Urinary bladder (tissue), 4 donors: ENCODE measurements around the gene PSMC6. TPM values are rescaled to one million over a fixed set of nuclear protein-coding genes. Genes with fewer than 3 reads are reported as not detected.
"Not testable (repeated sequence)": the region's sequence is repeated elsewhere in the genome, so short reads cannot be mapped to it uniquely, and the experiment has no call there.

Experiments used
- DNase-seq: peaks from one replicate; pipeline ENCODE4 v3.0.0-alpha.2; 2015; ENCODE audit errors: extremely low spot score
- H3K27ac ChIP-seq: one replicate; pipeline ENCODE4 v1.5.1; 2013; ENCODE audit warnings: low read depth, mild to moderate bottlenecking, moderate library complexity
- H3K36me3 ChIP-seq: one replicate; pipeline ENCODE4 v1.6.1; 2013; ENCODE audit warnings: mild to moderate bottlenecking, moderate library complexity; ENCODE audit not compliant: insufficient read depth
- H3K4me1 ChIP-seq: one replicate; pipeline ENCODE4 v1.6.1; 2013; ENCODE audit warnings: mild to moderate bottlenecking, moderate library complexity; ENCODE audit not compliant: insufficient read depth
- H3K4me3 ChIP-seq: one replicate; pipeline ENCODE4 v1.5.1; 2013; ENCODE audit warnings: low read depth, low read length
- WGBS: extraction: QIAGEN DNeasy Blood & Tissue Kit; methylation state at CpG from one replicate; pipeline ENCODE4 v1.1.7; 2013; 5-methylcytosine and 5-hydroxymethylcytosine counted together
- polyA plus RNA-seq: library from polyadenylated mRNA; stranded (reverse); fragments of 200-250 nt; gene quantifications from one replicate; pipeline ENCODE4 v1.2.3, GENCODE V29; 2013
- total RNA-seq: library from RNA; depleted of rRNA; stranded (reverse); fragments of >200 nt; gene quantifications from one replicate; pipeline ENCODE4 v1.2.3, GENCODE V29; 2014
- donor health status: healthy with polysubstance abuse.
- donor health status: healthy.

PSMC6 gene
- total and polyA plus RNA-seq, 2 donors = 69.6 to 163 TPM

- H3K4me3 ChIP-seq = peak within 1 kb of the TSS; percentile 95
- DNase-seq = peak; percentile 76
- WGBS = under 1% methylated on average over 78 of the region's 78 CpGs
- H3K36me3 ChIP-seq = no peaks in the 10 kb centered on the region
- no peaks in the 10 kb centered on the region for H3K4me1 ChIP-seq
- H3K27ac ChIP-seq = peak within 1 kb of the TSS; percentile 99
These were observed 11.4 kb upstream of the PSMC6 start, which contains the start of gene ERO1A for GRCh38 chr14:52695481-52696091. TSS of gene ERO1A (minus strand) at chr14:52695558. CDS start at chr14:52695481, 77 bp downstream.

- H3K4me3 ChIP-seq = no peak overlapping the region
- 29% methylated on average over 2 of the region's 2 CpGs for WGBS
- H3K27ac ChIP-seq = peak overlapping the region; percentile 10
- no peaks in the 10 kb centered on the region for H3K36me3 ChIP-seq
- no peak for DNase-seq
- no peaks in the 10 kb centered on the region for H3K4me1 ChIP-seq
These were observed 6.3 kb upstream of the PSMC6 start for GRCh38 chr14:52700701-52701172.

- no peaks in the 10 kb centered on the region for H3K36me3 ChIP-seq
- WGBS = 68% methylated on average over 3 of the region's 3 CpGs
- no peaks in the 10 kb centered on the region for H3K4me1 ChIP-seq
- no peak overlapping the region for H3K4me3 ChIP-seq
- H3K27ac ChIP-seq = no peak overlapping the region
- no peak for DNase-seq
These were observed 5.8 kb upstream of the PSMC6 start for GRCh38 chr14:52701223-52701622.

- H3K27ac ChIP-seq = no peak overlapping the region
- DNase-seq = no peak
- H3K36me3 ChIP-seq = no peaks in the 10 kb centered on the region
- 66% methylated on average over 3 of the region's 3 CpGs for whole genome bisulfite sequencing
- H3K4me3 ChIP-seq = no peak overlapping the region
- H3K4me1 ChIP-seq = no peaks in the 10 kb centered on the region
These were observed 3.8 kb upstream of the PSMC6 start for GRCh38 chr14:52703225-52703624.

GRCh38 chr14:52703664-52704063 lies 3.3 kb upstream of the PSMC6 start:
- Histone ChIP-seq H3K4me1 (no peaks in the 10 kb centered on the region), H3K4me3 (no peak overlapping the region), H3K36me3 (no peaks in the 10 kb centered on the region), H3K27ac (no peak overlapping the region)
- 90% methylated on average over 2 of the region's 2 CpGs for WGBS
- no peak for DNase-seq

- H3K36me3 ChIP-seq = peaks cover 2% of the 10 kb centered on the region
- no peak for DNase-seq
- no peaks in the 10 kb centered on the region for H3K4me1 ChIP-seq
- no peak overlapping the region for H3K4me3 ChIP-seq
- peak overlapping the region; percentile 87 for H3K27ac ChIP-seq
- 78% methylated on average over 5 of the region's 5 CpGs for WGBS
These were observed 714 bp upstream of the PSMC6 start for GRCh38 chr14:52706286-52706685.

- 46% methylated on average over 1 of the region's 1 CpG for WGBS
- H3K36me3 ChIP-seq = peaks cover 10% of the 10 kb centered on the region
These were observed 4.7 kb downstream of the PSMC6 start for GRCh38 chr14:52711666-52712065.

GRCh38 chr14:52716155-52716554 lies 9.2 kb downstream of the PSMC6 start:
- Histone ChIP-seq H3K36me3 (peaks cover 8% of the 10 kb centered on the region), H3K27ac (no peak overlapping the region), H3K4me3 (no peak overlapping the region), H3K4me1 (no peaks in the 10 kb centered on the region)
- WGBS = 98% methylated on average over 6 of the region's 6 CpGs
- DNase-seq = no peak

More at GRCh38 chr14:52711666-52712065, 4.7 kb downstream of the PSMC6 start:
- DNase-seq = no peak
- Histone ChIP-seq H3K4me3 (no peak overlapping the region), H3K27ac (no peak overlapping the region), H3K4me1 (no peaks in the 10 kb centered on the region)

- peaks cover 1% of the 10 kb centered on the region for H3K36me3 ChIP-seq
- no peaks in the 10 kb centered on the region for H3K4me1 ChIP-seq
- WGBS = 94% methylated on average over 4 of the region's 4 CpGs
- H3K27ac ChIP-seq = no peak overlapping the region
- no peak overlapping the region for H3K4me3 ChIP-seq
- no peak for DNase-seq
These were observed 16.7 kb downstream of the PSMC6 start for GRCh38 chr14:52723514-52724359.

GRCh38 chr14:52724360-52724644 lies 17.3 kb downstream of the PSMC6 start:
- Histone ChIP-seq H3K4me1 (no peaks in the 10 kb centered on the region), H3K4me3 (no peak overlapping the region), H3K36me3 (peaks cover 1% of the 10 kb centered on the region), H3K27ac (no peak overlapping the region)
- DNase-seq = no peak

- not testable (repeated sequence) for H3K27ac ChIP-seq, H3K4me3 ChIP-seq, DNase-seq, H3K36me3 ChIP-seq, H3K4me1 ChIP-seq
- 94% methylated on average over 2 of the region's 2 CpGs for WGBS
These were observed 20.5 kb downstream of the PSMC6 start for GRCh38 chr14:52727509-52727908.

GRCh38 chr14:52729035-52729434 lies 22.0 kb downstream of the PSMC6 start:
- H3K4me3 ChIP-seq, DNase-seq, H3K36me3 ChIP-seq, H3K4me1 ChIP-seq, H3K27ac ChIP-seq: not testable (repeated sequence)
- WGBS = 91% methylated on average over 15 of the region's 15 CpGs

GRCh38 chr14:52729585-52729924 lies 22.6 kb downstream of the PSMC6 start:
- Histone ChIP-seq H3K4me1 (no peaks in the 10 kb centered on the region), H3K27ac (no peak overlapping the region), H3K36me3 (peaks cover 1% of the 10 kb centered on the region), H3K4me3 (peak overlapping the region; percentile 17)
- WGBS = 3% methylated on average over 8 of the region's 8 CpGs
- no peak for DNase-seq
